GM23338 (cell line): Measurements from ENCODE around the gene STK4. TPM values are rescaled to one million over a fixed set of nuclear protein-coding genes. Genes with fewer than 3 reads are reported as not detected.

Experiments
- ATAC-seq: fragments of 200-7000 bp; cut with Tn5 transposase; 3 replicates; pipeline ENCODE4 v1.9.1; 2020
- DNase-seq: peaks from one replicate; pipeline ENCODE4 v3.0.0-alpha.2; 2015; ENCODE audit warnings: low spot score
- H2AFZ ChIP-seq: fragments of 200-600 bp; sonication (generic); 2 replicates; pipeline ENCODE4 v1.8.0; 2016; ENCODE audit warnings: antibody characterized with exemption, mild to moderate bottlenecking, moderate library complexity
- H3F3A ChIP-seq: fragments of 200-600 bp; sonication (generic); replicated peaks from 2 replicates; pipeline ENCODE4 v1.8.0; 2017; ENCODE audit warnings: antibody characterized with exemption, mixed run types, low read depth
- H3K27ac ChIP-seq: fragments of 200-600 bp; sonication (generic); 2 replicates; pipeline ENCODE4 v1.6.1; 2016; ENCODE audit warnings: low read depth
- H3K27me3 ChIP-seq: fragments of 200-600 bp; sonication (generic); 2 replicates; pipeline ENCODE4 v1.8.0; 2016; ENCODE audit warnings: mild to moderate bottlenecking, mixed run types, moderate library complexity; ENCODE audit not compliant: insufficient read depth
- H3K36me3 ChIP-seq: fragments of 200-600 bp; sonication (generic); 2 replicates; pipeline ENCODE4 v1.8.0; 2016; ENCODE audit warnings: mild to moderate bottlenecking; ENCODE audit not compliant: insufficient read depth
- H3K4me1 ChIP-seq: fragments of 200-600 bp; sonication (generic); 2 replicates; pipeline ENCODE4 v1.8.0; 2016; ENCODE audit warnings: mild to moderate bottlenecking, moderate library complexity; ENCODE audit not compliant: insufficient read depth
- H3K4me2 ChIP-seq: fragments of 200-600 bp; sonication (generic); 2 replicates; pipeline ENCODE4 v1.7.1; 2017; ENCODE audit warnings: mixed run types
- H3K4me3 ChIP-seq: fragments of 200-600 bp; sonication (generic); 2 replicates; pipeline ENCODE4 v1.6.1; 2016; ENCODE audit warnings: mixed run types
- H3K79me2 ChIP-seq: fragments of 200-600 bp; sonication (generic); replicated peaks from 2 replicates; pipeline ENCODE4 v1.8.0; 2017; ENCODE audit warnings: mild to moderate bottlenecking; ENCODE audit not compliant: insufficient read depth
- H3K9me2 ChIP-seq: fragments of 200-600 bp; sonication (generic); 2 replicates; pipeline ENCODE4 v1.8.0; 2017; ENCODE audit not compliant: insufficient read depth
- H4K20me1 ChIP-seq: fragments of 200-600 bp; sonication (generic); replicated peaks from 2 replicates; pipeline ENCODE4 v1.8.0; 2017; ENCODE audit warnings: mild to moderate bottlenecking; ENCODE audit not compliant: insufficient read depth
- H3K27ac Mint-ChIP-seq: 2 replicates; pipeline ENCODE4 v1.8.0; 2020; ENCODE audit warnings: inconsistent platforms, mild to moderate bottlenecking, moderate library complexity, mixed read lengths
- H3K27me3 Mint-ChIP-seq: 3 replicates; pipeline ENCODE4 v1.8.0; 2022; ENCODE audit warnings: low read depth, mild to moderate bottlenecking, moderate library complexity, mixed read lengths, inconsistent platforms; ENCODE audit not compliant: insufficient read depth, poor library complexity
- H3K36me3 Mint-ChIP-seq: 3 replicates; pipeline ENCODE4 v1.8.0; 2021; ENCODE audit warnings: low read depth, mild to moderate bottlenecking, inconsistent platforms, moderate library complexity, mixed read lengths
- H3K4me1 Mint-ChIP-seq: 3 replicates; pipeline ENCODE4 v1.8.0; 2020; ENCODE audit warnings: mild to moderate bottlenecking, inconsistent platforms, mixed read lengths
- H3K4me3 Mint-ChIP-seq: 3 replicates; pipeline ENCODE4 v1.8.0; 2021; ENCODE audit warnings: moderate library complexity, mild to moderate bottlenecking, inconsistent platforms, mixed read lengths
- H3K9me3 Mint-ChIP-seq: 3 replicates; pipeline ENCODE4 v1.8.0; 2020; ENCODE audit warnings: moderate library complexity, mild to moderate bottlenecking, inconsistent platforms, mixed read lengths
- CREB1 ChIP-seq: fragments of 250-450 bp; sonication (Bioruptor Pico); IDR thresholded peaks from 2 replicates; pipeline ENCODE4 v1.5.0; 2020; ENCODE audit warnings: low read depth, mild to moderate bottlenecking, moderate library complexity
- CTCF ChIP-seq, 2 experiments: fragments of 200-600 bp in 1 of 2; sonication (generic) in 1 of 2; conservative IDR thresholded peaks; 2 replicates each; pipeline versions ENCODE4 v1.5.1 to v1.6.1; 2016 to 2017; ENCODE audit warnings: antibody characterized with exemption in 2 of 2, low read depth in 2 of 2, mild to moderate bottlenecking in 2 of 2, moderate library complexity in 1 of 2
- ETS1 ChIP-seq: IDR thresholded peaks from 2 replicates; pipeline ENCODE4 v1.6.1; 2016; ENCODE audit warnings: antibody characterized with exemption
- EZH2 ChIP-seq: fragments of 200-600 bp; sonication (generic); IDR thresholded peaks from one replicate; pipeline ENCODE4 v1.8.0; 2017; ENCODE audit warnings: antibody characterized with exemption, mild to moderate bottlenecking, low read depth; ENCODE audit not compliant: unreplicated experiment
- EZH2phosphoT487 ChIP-seq: fragments of 200-600 bp; sonication (generic); IDR thresholded peaks from one replicate; pipeline ENCODE4 v1.8.1; 2018; ENCODE audit warnings: antibody characterized with exemption; ENCODE audit not compliant: unreplicated experiment
- JUNB ChIP-seq: IDR thresholded peaks from one replicate; pipeline ENCODE4 v1.6.1; 2016; ENCODE audit warnings: antibody characterized with exemption; ENCODE audit not compliant: unreplicated experiment
- NANOG ChIP-seq: IDR thresholded peaks from 2 replicates; pipeline ENCODE4 v1.6.1; 2016; ENCODE audit warnings: antibody characterized with exemption, borderline replicate concordance
- POLR2AphosphoS5 ChIP-seq: IDR thresholded peaks from 2 replicates; pipeline ENCODE4 v1.6.1; 2016; ENCODE audit warnings: antibody characterized with exemption, low read depth
- REST ChIP-seq: IDR thresholded peaks from one replicate; pipeline ENCODE4 v1.6.1; 2018; ENCODE audit warnings: antibody characterized with exemption; ENCODE audit not compliant: unreplicated experiment
- STAT1 ChIP-seq: IDR thresholded peaks from one replicate; pipeline ENCODE4 v1.6.1; 2016; ENCODE audit warnings: antibody characterized with exemption; ENCODE audit not compliant: unreplicated experiment
- ZNF331 ChIP-seq: fragments of 250-450 bp; sonication (Bioruptor Pico); IDR thresholded peaks from 2 replicates; pipeline ENCODE4 v1.5.0; 2020; ENCODE audit warnings: low read depth, mild to moderate bottlenecking, moderate library complexity
- ZNF462 ChIP-seq: fragments of 250-450 bp; sonication (Bioruptor Pico); IDR thresholded peaks from 2 replicates; pipeline ENCODE4 v1.5.0; 2020; ENCODE audit warnings: mild to moderate bottlenecking, moderate library complexity
- polyA plus RNA-seq: library from polyadenylated mRNA; unstranded; fragments of >200 nt; fragmentation: Nextera tagmentation; extraction: Ambion mirVana; gene quantifications from 2 replicates; pipeline ENCODE4 v1.2.1, GENCODE V29; 2016
- total RNA-seq: library from RNA; depleted of rRNA; stranded (reverse); fragments of >200 nt; shearing (Covaris generic); gene quantifications from 2 replicates; pipeline ENCODE4 v1.2.3, GENCODE V29; 2014

The STK4 gene
- total and polyA plus RNA-seq, 2 experiments from 2014 or later, result 37.7 to 58.7 TPM

- TF ChIP-seq ZNF462 (CRISPR knock-in tag) (no peak), CREB1 (no peak), POLR2AphosphoS5 (no peak), NANOG (no peak)
Measured at GRCh38 chr20:45037635-45038034, 71.3 kb downstream of the STK4 start (continued).

GRCh38 chr20:45038745-45039474, 72.6 kb downstream of the STK4 start:
- Mint-ChIP-seq H3K4me1 (peaks cover 45% of the 10 kb centered on the region), H3K27me3 (peaks cover 3% of the 10 kb centered on the region), H3K36me3 (peaks cover 22% of the 10 kb centered on the region; the same call in 2 of the 3 replicates), H3K27ac (no peak overlapping the region), H3K4me3 (no peak overlapping the region), H3K9me3 (peaks cover 7% of the 10 kb centered on the region; the same call in 2 of the 3 replicates)
- H4K20me1 ChIP-seq, result no peaks in the 10 kb centered on the region
- ATAC-seq (no peak), DNase-seq (no peak)
- H3K27ac ChIP-seq, result no peak overlapping the region
- H3K27me3 ChIP-seq, result no peaks in the 10 kb centered on the region
- H3K4me3 ChIP-seq, result no peak overlapping the region
- no peaks in the 10 kb centered on the region for H3F3A ChIP-seq
- H2AFZ ChIP-seq, result no peak overlapping the region
- H3K4me1 ChIP-seq, result peaks cover 30% of the 10 kb centered on the region
- 0 out of 2 replicates have a peak, but pooled peaks cover 3% of the 10 kb centered on the region for H3K79me2 ChIP-seq
- H3K36me3 ChIP-seq, result no peaks in the 10 kb centered on the region
- no peak overlapping the region for H3K4me2 ChIP-seq
- H3K9me2 ChIP-seq, result no peaks in the 10 kb centered on the region
- no peak for TF ChIP-seq EZH2phosphoT487
- TF ChIP-seq NANOG, result no peak
- no peak for TF ChIP-seq ZNF331 (CRISPR knock-in tag)
- no peak for TF ChIP-seq CREB1
- no peak for TF ChIP-seq CTCF (conservative IDR thresholded peaks at IDR 0.05; ENCODE audit: low read depth in 2 of 2)
- no peak for TF ChIP-seq EZH2
- no peak for TF ChIP-seq JUNB
- TF ChIP-seq STAT1, result no peak
- no peak for TF ChIP-seq POLR2AphosphoS5
- no peak for TF ChIP-seq REST
- TF ChIP-seq ETS1, result no peak
